Measurements from ENCODE around the gene FLNC. TPM values are rescaled to one million over a fixed set of nuclear protein-coding genes. Genes with fewer than 3 reads are reported as not detected.

Gene FLNC
- total and polyA plus RNA-seq, 2 of the 4 experiments (the other 2 are of a cell fraction): 116 to 154 TPM

GRCh38 chr7:128833946-128834325 is 3.7 kb downstream of the FLNC start:
- no peak overlapping the region for H2BK20ac ChIP-seq (ENCODE audit: low read depth, low read length)
- H3K9me3 ChIP-seq (ENCODE audit: control insufficient read depth, insufficient read depth, low read length): no peaks in the 10 kb centered on the region
- H3K23ac ChIP-seq (ENCODE audit: low read depth, low read length): no peak overlapping the region; the same call in 1 of the 2 replicates
- no peaks in the 10 kb centered on the region for H3K9me1 ChIP-seq (ENCODE audit: insufficient read depth, low read length)
- peak overlapping the region; percentile 49 for H2BK5ac ChIP-seq (ENCODE audit: low read depth, low read length, poor library complexity, severe bottlenecking)
- H3K27ac ChIP-seq (ENCODE audit: insufficient read depth, low read length): peak overlapping the region; percentile 95
- H4K8ac ChIP-seq (ENCODE audit: low read depth in 2 of 2, low read length in 2 of 2): no peak overlapping the region
- TF ChIP-seq CHD1 (IDR thresholded peaks at IDR 0.05; ENCODE audit: low read depth, low read length) (no peak), SMC3 (IDR thresholded peaks at IDR 0.05; ENCODE audit: low read depth, low read length) (no peak), ELK1 (IDR thresholded peaks at IDR 0.05; ENCODE audit: borderline replicate concordance, low read depth, low read length) (no peak), CEBPB (IDR thresholded peaks at IDR 0.05; ENCODE audit: low read depth, low read length) (no peak), MAFK (IDR thresholded peaks at IDR 0.05; ENCODE audit: low read depth, low read length) (no peak)
- H3K4me3 ChIP-seq (ENCODE audit: insufficient read depth, low read depth, low read length): peak overlapping the region; percentile 17; the same call in 1 of the 2 replicates
- DNase-seq (no peak), ATAC-seq (ENCODE audit: low read depth) (peak; percentile 0; the same call in 1 of the 2 replicates)
- BruUV-seq (replicated peaks): no TSS peak
- H2AFZ ChIP-seq (replicated peaks; ENCODE audit: low read length, poor library complexity): no peak overlapping the region
- no peak overlapping the region for H3K56ac ChIP-seq (ENCODE audit: extremely low read depth, insufficient read depth, low read length)
- peak overlapping the region; percentile 48; the same call in 1 of the 2 replicates for H3K9ac ChIP-seq (ENCODE audit: low read depth, low read length)
- H4K5ac ChIP-seq (ENCODE audit: low read depth, low read length): no peak overlapping the region; the same call in 1 of the 2 replicates
- peaks cover 9 to 71% of the 10 kb centered on the region in 2 experiments for H3K79me1 ChIP-seq (ENCODE audit: low read depth in 1 of 2, low read length in 2 of 2)
- no peak overlapping the region for H2AK5ac ChIP-seq (ENCODE audit: low read depth, low read length)
- ChIA-PET POLR2A (ENCODE audit: unreplicated experiment) (interaction anchor here (0.5 kb wide), 1 partner anchor 152 kb away, joined by 6 read pairs; no protein-coding TSS in a partner anchor), CTCF (no interaction called here)
- in situ Hi-C loops (cut with MboI; ENCODE audit: low sequenced_read_pairs): no loop called here
- no peak overlapping the region for H4K91ac ChIP-seq (ENCODE audit: insufficient read depth, low read depth, low read length)
- H4K20me1 ChIP-seq (ENCODE audit: insufficient read depth, low read length): peaks cover 89% of the 10 kb centered on the region
- intact Hi-C loops (cut with micrococcal nuclease): loop anchor here (5.0 kb wide), 1 partner anchor 92 kb away; no protein-coding TSS in a partner anchor
- H3K4me2 ChIP-seq (ENCODE audit: low read depth, low read length): peak overlapping the region; percentile 95
- no peak overlapping the region; the same call in 1 of the 2 replicates for H3K18ac ChIP-seq (ENCODE audit: low read depth, low read length)
- H3K36me3 ChIP-seq (ENCODE audit: control insufficient read depth, insufficient read depth, low read length): peaks cover 40% of the 10 kb centered on the region
- WGBS, 2 experiments (ENCODE audit: extremely low coverage in 2 of 2, insufficient read length in 1 of 2): no CpG with 5 or more reads among the region's 4 CpGs
- H3K14ac ChIP-seq (replicated peaks; ENCODE audit: low read depth, low read length): 0 out of 2 replicates have a peak overlapping the region, but pooled peaks have one; percentile 18
- H3K4me1 ChIP-seq (ENCODE audit: control insufficient read depth, insufficient read depth, low read length): peaks cover 30% of the 10 kb centered on the region
- no peaks in the 10 kb centered on the region for H3K27me3 ChIP-seq (ENCODE audit: control insufficient read depth, insufficient read depth, low read length)
- no peak overlapping the region for H3K4ac ChIP-seq (ENCODE audit: low read depth, low read length)
- peak overlapping the region; percentile 88 for H2AK9ac ChIP-seq (replicated peaks; ENCODE audit: low read depth, low read length, poor library complexity)
- H2BK15ac ChIP-seq (ENCODE audit: low read depth, low read length): no peak overlapping the region
- no peak overlapping the region for H2BK120ac ChIP-seq (ENCODE audit: low read depth, low read length)
- dilution Hi-C loops (cut with HindIII; ENCODE audit: low sequenced_read_pairs, unreplicated experiment): no loop called here

Data from IMR-90 (cell line).